Inflammatory macrophage treated with lipopolysaccharide for 1 hour (primary cell): Measurements from ENCODE around the gene RFWD3.
A peak's percentile ranks its signal among the peaks of the same experiment; 100 is the strongest.

Source experiments
- DNase-seq, 2 donors: peaks; one replicate each; pipeline ENCODE4 v3.0.0-alpha.2; 2020 to 2022

The RFWD3 gene

DNA sequence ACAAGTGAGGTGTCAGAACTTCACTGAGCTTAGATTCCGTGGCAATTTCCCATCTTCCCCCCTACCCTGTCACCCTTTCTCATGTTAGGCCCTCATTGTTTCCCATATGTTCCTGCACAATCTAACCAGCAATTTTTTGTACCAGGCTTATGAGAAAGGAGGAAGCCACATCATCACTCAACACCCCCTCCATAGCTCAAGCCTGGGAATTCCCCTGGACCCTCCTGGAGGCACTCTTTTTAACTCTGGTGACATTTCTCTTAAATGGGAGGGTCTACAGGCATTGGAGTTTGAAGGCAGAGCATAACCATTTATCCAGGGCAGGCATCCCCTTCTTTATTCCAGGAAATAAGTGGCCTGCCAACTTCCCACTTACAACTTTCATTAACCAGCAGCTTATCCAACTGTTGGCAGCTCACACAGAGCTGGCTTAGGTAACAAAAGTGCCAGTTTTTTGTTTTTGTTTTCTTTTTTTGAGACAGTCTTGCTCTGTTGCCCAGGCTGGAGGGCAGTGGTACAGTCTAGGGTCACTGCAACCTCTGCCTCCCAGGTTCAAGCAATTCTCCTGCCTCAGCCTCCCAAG, 49.4 kb downstream of the RFWD3 start:
- no peak for DNase-seq

DNA sequence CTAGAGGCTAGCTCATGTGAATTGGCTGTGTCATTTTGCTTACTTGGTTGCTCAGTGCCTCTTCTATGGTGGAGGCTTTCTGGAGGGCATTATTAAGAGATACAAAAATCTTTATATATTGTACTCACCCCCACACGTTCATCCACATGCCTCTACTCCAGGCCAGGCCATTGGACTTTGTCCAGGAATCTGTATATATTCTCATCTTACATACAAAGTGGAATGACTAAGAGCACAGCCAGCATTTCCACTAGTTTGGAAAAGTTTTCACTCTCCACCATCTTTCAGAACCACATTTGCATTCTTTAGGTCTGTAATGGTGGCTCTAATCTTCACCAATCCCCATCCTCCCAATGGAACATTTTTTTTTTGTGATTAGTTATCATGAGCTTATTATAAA, 55.0 kb downstream of the RFWD3 start:
- no peak for DNase-seq

DNA sequence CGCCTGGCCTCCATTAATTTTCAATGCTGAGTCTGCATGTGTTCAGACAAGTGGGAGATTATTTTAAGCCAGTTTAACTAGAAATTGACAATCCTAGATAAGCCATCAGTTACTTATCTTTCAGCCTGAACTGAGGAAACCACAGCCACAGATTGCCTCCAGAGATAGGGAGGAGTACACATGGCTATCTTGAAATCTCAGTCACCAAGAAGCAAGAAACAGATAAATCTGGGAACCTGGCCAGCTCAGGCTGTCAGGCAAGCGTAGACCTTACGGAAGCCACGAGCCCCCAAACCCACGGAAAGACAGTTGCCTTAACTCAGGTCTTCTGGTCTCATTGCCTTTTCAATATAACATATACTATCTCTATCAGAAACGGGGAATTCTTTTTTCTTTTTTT, 57.7 kb downstream of the RFWD3 start:
- DNase-seq: no peak

DNA sequence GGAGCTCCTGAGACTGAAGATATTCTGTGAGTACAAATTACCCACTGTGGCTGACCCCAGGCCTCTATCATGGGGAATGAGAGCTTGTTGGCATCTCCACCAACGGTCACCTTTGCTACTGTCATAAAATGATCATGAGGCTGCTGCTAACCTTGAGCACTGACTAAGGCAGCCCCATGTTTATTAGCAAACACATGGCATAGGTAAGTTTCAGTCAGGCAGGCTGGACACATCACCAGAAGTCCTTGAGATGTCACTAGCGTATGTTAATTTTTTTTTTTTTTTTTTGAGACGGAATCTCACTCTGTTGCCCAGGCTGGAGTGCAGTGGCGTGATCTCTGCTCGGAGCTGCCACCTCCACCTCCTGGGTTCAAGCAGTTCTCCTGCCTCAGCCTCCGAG, 58.3 kb downstream of the RFWD3 start:
- DNase-seq: no peak

DNA sequence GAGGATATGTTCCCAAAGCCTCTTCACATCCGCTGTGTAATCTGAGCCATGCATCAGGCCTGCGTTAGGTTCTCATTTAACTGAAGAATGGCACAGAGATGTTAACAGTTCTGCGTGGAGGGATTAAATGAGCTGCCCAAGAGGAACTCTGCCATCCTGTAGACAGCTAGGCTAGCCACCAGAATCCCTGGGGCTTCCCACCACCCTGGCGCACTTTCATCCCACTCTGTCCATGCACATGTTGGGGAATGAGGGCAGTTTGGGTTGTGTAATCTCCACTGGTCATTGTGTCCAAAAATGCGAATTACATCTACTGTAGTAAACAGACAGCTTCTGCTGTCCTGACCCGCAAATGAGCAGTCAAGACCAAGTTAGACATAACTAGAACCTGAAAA, 58.7 kb downstream of the RFWD3 start:
- DNase-seq: peak in 1 of 2 donors; percentile 15

DNA sequence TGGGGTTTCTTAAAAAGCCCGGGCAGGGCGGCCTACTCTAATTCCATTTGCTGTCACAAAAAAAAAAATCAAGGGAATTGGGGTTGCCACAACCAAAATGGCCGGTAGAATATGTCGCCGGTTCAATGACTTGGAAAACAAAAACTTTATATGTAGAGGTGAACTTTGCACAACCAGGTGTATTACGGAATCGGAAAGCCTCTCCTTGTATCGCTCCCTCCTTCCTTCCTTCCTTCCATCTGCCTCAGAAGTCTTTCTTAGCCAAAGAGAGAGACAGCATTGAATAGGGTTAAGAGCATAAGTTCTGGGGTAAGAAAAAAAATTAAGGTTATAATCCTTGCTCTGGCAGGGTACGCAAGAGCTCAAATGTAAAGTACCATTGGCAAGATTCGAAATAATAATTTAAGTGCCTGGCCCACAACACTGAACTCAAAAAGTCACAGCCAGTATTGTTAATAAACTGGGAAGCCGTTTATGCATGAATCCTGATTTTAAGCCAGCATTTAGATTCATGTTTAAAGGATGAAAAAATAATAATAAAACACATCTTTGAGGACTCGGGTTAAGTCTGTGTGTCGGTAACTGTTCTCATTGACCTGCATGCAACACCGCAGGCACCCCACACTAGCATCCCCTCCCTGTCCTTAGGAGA, 59.2 kb downstream of the RFWD3 start:
- no peak for DNase-seq

DNA sequence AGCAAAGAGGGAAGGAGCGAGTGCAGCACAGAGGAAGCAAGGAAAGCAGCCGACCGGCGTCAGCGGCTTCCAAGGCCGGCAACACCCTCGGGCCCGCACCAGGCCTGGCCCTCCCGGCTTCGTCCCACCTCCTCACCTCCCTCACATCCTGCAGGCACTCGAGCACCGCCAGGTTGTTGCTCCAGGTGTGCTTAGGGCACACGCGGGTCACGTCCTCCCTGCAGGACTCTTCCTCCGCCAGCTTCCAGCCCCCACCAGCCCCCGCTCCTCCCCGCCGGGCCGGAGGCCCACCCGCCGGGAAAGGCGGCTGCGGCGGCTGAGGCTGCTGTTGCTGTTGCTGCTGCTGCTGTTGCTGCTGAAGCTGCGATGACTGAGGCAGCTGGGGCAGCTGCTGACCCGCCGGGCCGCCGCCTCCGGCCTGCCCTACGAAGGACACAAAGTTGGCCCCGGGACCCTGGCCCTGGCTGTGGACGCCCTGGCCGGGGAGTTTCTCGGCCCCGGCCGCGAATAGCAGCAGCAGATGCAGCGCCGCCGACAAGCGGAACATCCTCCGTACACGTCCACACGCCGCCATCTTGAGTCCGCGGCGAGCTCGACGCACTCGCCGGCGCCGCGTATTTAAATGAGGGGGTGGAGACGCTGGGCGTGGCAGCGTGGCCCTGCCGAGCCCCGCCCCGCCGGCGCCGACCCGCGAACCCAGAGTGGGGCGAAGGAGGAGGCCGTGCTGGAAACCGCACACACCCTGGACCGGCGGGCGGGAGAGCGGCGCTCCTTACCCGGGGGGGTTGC, 60.0 kb downstream of the RFWD3 start, which contains the start of gene GLG1:
TSS of gene GLG1 (minus strand) at position 594 of the 789 bp plus-strand sequence. CDS start at position 574, 20 bp downstream.
- DNase-seq: peak; percentile 87 to 94

DNA sequence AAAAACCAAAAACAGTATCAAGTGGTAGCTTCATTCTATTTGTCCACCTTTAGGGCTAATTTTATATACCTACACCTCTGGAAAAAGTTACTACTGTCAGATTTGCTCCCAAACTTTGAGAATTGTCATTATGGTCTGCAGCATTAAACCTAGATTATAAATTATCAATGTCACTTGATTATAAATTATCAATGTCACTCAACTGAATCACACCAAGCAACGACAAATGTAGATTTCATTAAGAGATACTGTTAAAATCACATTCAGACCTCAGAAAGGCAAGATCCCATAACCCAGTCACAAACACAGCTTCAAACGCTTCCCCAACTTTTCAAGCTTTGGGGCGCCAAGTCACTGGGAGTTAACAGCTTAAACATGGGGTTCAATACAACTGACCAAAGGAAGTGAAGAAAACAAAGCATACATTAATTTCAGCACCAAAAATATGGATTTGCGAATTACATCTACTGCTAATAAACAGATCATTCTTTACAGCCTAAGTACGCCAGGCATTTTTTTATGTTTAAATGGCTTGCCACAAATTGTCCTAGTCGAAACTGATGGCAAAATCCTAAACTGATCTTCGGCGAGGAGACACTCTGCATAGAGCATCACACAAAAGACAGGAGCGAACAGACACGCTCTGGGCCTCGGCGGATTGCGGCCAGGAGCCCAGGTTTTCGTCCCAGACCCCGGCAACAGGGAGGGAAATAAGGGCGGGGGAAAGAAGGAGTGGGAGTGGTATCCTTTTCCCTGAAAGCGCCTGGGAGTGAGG, 60.7 kb downstream of the RFWD3 start:
- DNase-seq: peak in 1 of 2 donors; percentile 36

DNA sequence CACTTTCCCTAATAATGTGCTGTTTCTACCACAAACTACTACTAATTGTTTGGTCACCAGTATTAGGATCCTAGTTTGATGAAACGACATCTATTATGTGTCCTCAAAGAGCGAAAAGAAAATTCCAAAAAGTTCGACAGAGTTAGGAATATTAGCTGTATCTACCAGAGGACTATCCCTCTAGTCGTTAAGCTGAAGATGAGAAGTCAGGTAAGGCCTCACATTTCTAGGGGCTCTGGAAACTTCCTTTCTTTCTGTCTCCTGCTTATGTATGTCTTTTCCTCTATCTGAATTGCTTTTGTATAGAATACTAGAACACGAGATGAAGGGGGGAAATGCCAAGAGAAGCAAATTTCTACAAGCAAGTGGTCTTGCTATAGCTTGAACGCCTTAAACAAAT, 61.3 kb downstream of the RFWD3 start:
- DNase-seq: no peak

DNA sequence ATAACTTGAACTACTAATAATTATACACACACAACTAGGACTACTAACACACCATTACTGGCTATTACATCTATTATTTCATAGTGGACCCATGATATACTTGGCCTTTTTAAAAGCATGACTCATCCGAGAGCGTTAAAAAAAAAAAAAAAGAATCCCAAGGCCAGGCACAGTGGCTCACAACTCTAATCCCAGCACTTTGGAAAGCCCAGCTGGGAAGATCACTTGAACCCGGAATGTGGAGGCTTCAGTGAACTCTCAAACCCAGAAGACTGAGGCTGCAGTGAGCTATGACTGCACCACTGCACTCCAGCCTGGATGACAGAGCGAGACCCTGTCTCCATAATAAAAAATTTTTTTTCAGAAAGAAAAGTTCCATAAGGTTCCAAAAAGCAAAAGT, 62.8 kb downstream of the RFWD3 start:
- DNase-seq: peak in 1 of 2 donors; percentile 18

DNA sequence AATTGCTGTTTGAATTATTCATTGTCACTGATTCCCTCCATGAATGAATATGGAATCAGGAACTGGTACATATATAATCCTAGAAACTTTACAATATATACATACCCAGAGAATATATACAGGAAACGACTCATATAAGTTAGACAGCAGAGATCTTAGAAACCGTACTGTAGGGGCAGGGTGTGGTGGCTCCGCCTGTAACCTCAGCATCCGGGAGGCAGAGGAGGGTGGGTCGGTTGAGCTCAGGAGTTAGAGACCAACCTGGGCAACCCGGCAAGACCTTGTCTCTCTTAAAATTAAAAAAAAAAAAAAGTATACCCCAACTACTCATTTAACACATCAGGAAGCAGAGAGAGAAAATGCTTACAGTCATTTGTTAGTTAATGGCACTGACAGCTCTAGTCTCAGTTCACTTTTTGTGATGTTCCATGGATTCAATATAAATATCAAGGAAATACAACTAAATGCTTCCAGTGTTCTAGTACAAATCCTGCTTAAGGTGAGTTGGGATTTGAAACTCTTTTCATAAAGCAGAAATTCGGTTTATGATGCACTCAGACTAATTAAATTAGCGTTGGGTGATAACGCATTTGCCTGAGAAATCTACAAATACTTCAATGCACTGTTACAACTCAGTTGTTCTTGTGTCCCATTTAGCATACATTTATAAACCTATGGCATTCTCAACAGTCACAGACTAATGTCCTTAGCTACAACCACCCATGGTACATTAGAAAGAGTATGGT, 65.4 kb downstream of the RFWD3 start:
- no peak for DNase-seq

DNA sequence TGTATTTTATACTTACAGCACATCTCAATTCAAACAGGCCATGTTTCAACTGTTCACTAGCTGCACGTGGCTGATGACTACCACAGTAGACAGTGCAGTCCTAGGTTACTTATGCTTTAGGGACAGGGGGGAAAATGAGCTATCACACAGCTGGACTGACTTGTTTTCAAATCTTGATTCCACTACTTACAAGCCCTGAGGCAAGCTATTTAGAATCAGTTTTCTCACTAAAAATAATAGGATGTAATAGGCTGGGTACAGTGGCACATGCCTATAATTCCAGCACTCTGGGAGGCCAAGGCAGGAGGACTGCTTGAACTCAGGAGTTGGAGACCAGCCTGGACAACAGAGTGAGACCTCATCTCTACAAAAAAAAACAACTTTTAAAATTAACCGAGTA, 70.1 kb downstream of the RFWD3 start:
- no peak for DNase-seq

DNA sequence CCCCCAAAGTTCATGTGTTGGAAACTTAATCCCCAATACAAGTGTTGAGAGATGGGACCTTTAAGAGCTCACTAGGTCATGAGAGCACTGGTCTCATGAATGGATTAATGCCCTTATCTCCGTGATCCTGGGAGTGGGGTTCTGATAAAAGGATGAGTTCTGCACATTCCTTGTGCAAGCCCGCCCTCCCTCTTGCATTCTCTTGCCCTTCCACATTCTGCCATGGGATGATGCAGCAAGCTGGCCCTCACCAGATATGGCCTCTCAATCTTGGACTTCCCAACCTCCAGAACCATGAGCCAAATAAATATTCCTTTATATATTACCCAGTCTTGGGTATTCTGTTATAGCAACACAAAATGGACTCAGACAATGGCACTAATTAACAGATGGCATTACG, 73.8 kb downstream of the RFWD3 start:
- DNase-seq: no peak

DNA sequence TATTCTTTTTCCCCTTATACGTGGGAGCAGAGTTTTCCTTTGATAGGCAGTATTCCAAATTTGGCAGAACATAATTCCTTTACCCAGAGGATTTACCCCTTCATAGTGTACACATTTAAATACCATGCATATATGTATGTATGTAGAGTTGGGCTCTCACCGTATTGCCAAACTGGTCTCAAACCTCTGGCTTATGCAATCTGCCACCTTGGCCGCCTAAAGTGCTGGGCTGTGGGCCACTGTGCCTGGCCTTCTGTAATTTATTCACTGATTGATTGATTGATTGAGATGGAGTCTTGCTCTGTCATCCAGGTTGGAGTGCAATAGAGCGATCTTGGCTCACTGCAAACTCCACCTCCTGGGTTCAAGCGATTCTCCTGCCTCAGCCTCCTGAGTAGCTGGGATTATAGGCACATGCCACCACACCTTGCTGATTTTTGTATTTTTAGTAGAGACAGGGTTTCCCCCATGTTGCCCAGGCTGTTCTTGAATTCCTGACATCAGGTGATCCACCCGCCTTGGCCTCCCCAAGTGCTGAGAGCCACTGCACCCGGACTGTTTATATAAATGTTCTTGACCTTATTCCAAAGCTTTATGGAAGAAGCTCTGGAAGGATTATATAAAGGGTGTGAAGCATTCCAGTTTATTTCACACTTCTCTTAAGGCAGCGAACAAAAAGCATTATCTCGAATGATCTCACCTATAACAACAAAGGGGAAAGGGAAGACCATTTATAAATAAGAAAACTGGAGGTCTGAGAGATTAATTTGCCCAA, 74.6 kb downstream of the RFWD3 start:
- no peak for DNase-seq

DNA sequence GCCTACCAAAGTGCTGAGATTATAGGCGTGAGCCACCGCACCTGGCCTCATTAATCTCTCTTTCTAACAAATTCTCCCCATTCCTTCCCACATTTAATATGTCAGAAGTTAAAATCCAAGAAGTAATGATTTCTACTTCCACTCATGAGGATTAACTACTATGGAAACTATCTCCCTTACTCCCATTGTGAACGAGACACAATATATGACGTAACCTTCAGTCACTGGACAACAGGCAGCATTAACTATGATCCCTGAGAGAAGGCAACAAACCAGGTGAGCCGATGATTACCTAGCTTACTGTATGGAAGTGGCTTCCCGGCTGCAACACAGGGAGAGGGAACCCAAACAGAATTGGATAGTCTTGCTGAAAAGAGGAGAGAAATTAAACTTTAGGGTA, 79.7 kb downstream of the RFWD3 start:
- no peak for DNase-seq

DNA sequence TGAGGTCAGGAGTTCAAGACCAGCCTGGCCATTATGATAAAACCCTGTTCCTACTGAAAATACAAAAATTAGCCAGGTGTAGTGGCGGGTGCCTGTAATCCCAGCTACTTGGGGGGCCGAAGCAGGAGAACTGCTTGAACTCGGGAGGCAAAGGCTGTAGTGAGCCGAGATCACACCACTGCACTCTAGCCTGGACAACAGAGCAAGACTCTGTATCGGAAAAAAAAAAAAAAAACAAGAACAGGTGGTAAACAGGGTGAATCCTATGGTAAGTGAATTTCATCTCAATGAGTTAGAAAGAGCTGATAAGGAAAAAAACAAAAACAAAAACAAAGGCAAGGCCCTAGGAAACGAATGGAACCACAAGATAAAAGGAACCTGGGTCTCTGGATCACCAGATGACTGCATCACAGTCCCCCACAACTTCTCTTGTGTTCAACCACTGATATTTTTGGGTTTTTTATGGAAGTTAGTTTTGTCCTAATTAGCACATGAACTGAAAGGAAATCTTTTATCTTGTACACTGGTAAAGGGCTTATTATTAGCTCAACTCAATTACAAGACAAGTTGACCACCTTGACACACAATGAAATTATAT, 80.7 kb downstream of the RFWD3 start:
- DNase-seq: peak; percentile 41 to 67

DNA sequence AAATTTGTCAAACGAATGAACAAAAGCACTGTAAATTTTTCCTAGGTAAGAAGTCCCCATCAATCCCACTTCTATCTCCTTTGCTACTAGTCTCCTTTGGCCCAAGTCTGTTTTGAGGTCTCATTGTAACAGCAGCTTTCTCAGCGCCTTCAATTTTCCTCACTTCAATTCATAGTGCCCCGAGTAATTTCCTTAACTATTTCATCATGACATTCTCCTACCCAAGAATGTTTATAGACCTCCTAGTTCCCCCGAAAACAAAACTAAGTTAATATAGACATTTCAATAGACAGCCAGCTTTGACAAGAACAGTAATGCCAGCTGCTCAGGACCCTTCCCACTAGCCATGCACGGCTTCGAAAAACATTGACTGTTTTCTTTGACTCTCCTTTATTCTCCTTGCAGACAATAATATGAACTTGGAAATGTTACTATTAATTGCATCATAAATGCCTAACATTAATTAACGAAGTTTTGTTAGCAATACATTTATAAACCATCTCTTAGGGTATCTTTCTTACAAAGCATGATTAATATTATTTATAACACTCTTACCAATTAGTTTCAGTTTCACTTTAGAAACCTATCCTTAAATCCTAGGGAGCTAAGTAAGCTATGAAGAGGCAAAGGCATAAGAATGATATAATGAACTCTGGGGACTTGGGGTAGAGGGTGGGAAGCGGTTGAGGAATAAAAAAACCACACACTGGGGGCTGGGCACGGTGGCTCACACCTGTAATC, 82.6 kb downstream of the RFWD3 start:
- no peak for DNase-seq

DNA sequence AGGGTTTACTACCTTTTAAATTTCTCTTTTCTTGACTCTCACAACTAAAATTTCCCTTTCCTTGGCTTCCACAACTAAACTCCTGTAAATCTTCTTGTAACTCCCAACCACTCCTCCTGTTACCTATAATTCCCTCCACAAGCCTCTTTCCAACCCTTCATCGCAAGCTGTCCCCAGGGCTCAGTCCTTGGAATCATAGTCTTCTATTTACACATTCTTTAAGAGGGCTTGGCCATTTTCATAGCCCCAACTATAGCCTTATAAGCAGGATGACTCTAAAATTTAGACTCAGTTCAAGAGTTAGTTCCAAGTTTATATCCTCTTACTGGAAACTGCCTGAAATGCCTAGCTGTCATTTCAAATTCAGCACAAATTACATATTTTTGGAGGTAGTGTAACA, 83.7 kb downstream of the RFWD3 start:
- no peak for DNase-seq

DNA sequence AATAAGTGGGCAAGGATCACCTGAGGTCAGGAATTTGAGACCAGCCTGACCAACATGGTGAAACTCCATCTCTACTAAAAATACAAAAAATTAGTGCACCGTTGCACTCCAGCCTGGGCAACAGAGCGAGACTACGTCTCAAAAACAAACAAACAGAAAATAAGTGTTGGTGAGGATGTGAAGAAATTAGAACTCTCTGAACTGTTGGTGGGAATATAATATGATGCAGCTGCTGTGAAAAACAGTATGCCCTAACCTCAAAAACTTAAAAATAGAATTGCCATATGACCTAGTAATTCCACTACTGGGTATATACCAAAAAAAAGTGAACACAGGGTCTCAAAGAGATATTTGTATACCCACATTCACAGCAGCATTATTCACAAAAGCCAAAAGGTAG, 85.8 kb downstream of the RFWD3 start:
- DNase-seq: no peak

DNA sequence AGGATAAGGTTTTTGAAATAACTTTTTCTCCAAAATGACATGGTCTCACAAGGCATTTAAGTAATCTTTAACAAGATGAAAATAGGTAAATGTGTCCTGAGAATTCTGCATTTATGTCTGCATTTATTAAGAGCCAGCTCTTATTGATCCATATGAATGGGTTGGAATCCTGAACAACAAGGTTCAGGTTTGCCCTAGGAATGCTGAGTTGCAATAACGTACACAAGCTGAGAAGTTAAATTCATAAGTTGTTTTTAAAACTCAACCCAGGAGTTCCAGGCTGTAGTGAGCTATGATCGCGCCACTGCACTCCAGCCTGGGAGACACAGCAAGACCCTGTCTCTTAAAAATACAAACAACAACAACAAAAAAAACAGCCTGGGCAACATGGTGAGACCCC, 87.8 kb downstream of the RFWD3 start:
- DNase-seq: no peak

DNA sequence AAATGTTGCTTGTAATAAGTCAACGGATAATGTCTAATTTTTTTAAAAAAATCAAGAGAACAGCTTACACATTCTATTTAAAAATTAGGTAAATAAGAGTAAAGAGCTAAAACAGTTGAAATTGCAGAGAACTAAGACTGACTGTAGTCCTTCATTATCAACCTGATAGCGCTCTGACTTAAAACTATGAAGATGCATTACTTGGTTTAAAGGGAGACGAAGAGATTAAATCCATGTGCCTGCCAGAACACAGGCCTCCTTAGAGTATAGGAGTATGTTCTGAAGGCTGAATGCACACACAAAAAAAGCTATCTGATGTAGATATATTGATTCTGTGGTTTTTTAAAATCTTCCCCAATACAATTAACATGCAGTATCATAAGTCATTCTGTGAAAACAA, 88.2 kb downstream of the RFWD3 start:
- DNase-seq: no peak
